Skeletal muscle tissue (tissue), 4 donors: Measurements from ENCODE around the gene MUS81. TPM values are rescaled to one million over a fixed set of nuclear protein-coding genes. Genes with fewer than 3 reads are reported as not detected.

ENCODE experiments used
- H3K27ac ChIP-seq: one replicate; pipeline ENCODE4 v1.7.0; 2013; ENCODE audit warnings: mild to moderate bottlenecking, low read depth, low read length, inconsistent platforms
- H3K27me3 ChIP-seq, 3 donors: one replicate each; pipeline ENCODE4 v1.7.0; 2013; ENCODE audit warnings: low read length in 3 of 3; ENCODE audit not compliant: control insufficient read depth in 3 of 3, insufficient read depth in 3 of 3
- H3K36me3 ChIP-seq, 3 donors: one replicate each; pipeline ENCODE4 v1.7.0; 2013; ENCODE audit warnings: low read length in 3 of 3; ENCODE audit not compliant: control insufficient read depth in 3 of 3, insufficient read depth in 3 of 3
- H3K4me1 ChIP-seq, 3 donors: one replicate each; pipeline ENCODE4 v1.7.0; 2013; ENCODE audit warnings: low read length in 3 of 3, mild to moderate bottlenecking in 3 of 3; ENCODE audit not compliant: control insufficient read depth in 3 of 3, insufficient read depth in 3 of 3
- H3K4me3 ChIP-seq, 3 donors: one replicate each; pipeline ENCODE4 v1.7.0; 2013; ENCODE audit warnings: low read length in 3 of 3
- H3K9ac ChIP-seq, 3 donors: one replicate each; pipeline ENCODE4 v1.7.0; 2013; ENCODE audit warnings: low read length in 3 of 3, mild to moderate bottlenecking in 3 of 3, moderate library complexity in 2 of 3, low read depth in 1 of 3
- H3K9me3 ChIP-seq, 3 donors: one replicate each; pipeline ENCODE4 v1.7.0; 2013; ENCODE audit warnings: low read length in 3 of 3; ENCODE audit not compliant: control insufficient read depth in 3 of 3
- total RNA-seq: library from RNA; depleted of rRNA; stranded (reverse); fragments of >200 nt; gene quantifications from one replicate; pipeline ENCODE4 v1.2.3, GENCODE V29; 2014
- donor health status: Osteomylitis.

The MUS81 gene
- total RNA-seq, 1 donor from 2014 or later: 34.4 TPM

- peak overlapping the region; percentile 97 for H3K27ac ChIP-seq
- peaks cover 60 to 79% (median 63%) of the 10 kb centered on the region in 3 donors for H3K4me1 ChIP-seq
- peak overlapping the region; percentile 38 to 56 (median 56) for H3K4me3 ChIP-seq
- peaks cover 3 to 15% (median 9%) of the 10 kb centered on the region in 3 donors for H3K36me3 ChIP-seq
- peak overlapping the region; percentile 61 to 77 (median 72) for H3K9ac ChIP-seq
- no peaks in the 10 kb centered on the region for H3K9me3 ChIP-seq
- H3K27me3 ChIP-seq: peaks cover 0 to 8% (median 0%) of the 10 kb centered on the region in 3 donors
Observed at GRCh38 chr11:65915821-65916251, 55.6 kb downstream of the MUS81 start.

Other genes with a start within 250 kb of the MUS81 start
- 23.0 TPM for gene MAP3K11, start 246.2 kb upstream of the MUS81 start, total RNA-seq
- gene PCNX3, start 244.7 kb upstream of the MUS81 start, total RNA-seq: 4.7 TPM
- gene SIPA1, start 222.3 kb upstream of the MUS81 start, total RNA-seq: 15.7 TPM
- gene RELA, start 197.5 kb upstream of the MUS81 start, total RNA-seq: 13.0 TPM
- 44.9 TPM for gene KAT5, start 148.2 kb upstream of the MUS81 start, total RNA-seq
- gene RNASEH2C, start 139.6 kb upstream of the MUS81 start, total RNA-seq: 11.0 TPM
- 2.1 TPM for gene AP5B1, start 79.5 kb upstream of the MUS81 start, total RNA-seq
- gene OVOL1, start 73.4 kb upstream of the MUS81 start, total RNA-seq: not detected
- gene SNX32, start 26.5 kb upstream of the MUS81 start, total RNA-seq: under 0.01 TPM
- 275 TPM for gene CFL1, start 2.3 kb upstream of the MUS81 start, total RNA-seq
- gene EFEMP2, start 12.4 kb downstream of the MUS81 start, total RNA-seq: 35.0 TPM
- 1.0 TPM for gene CTSW, start 19.4 kb downstream of the MUS81 start, total RNA-seq
- 110 TPM for gene FIBP, start 28.0 kb downstream of the MUS81 start, total RNA-seq
- 12.0 TPM for gene CCDC85B, start 30.2 kb downstream of the MUS81 start, total RNA-seq
- gene FOSL1, start 40.0 kb downstream of the MUS81 start, total RNA-seq: not detected
- gene C11orf68, start 58.6 kb downstream of the MUS81 start, total RNA-seq: 12.5 TPM
- gene DRAP1, start 59.0 kb downstream of the MUS81 start, total RNA-seq: 71.0 TPM
- not detected for gene TSGA10IP, start 85.0 kb downstream of the MUS81 start, total RNA-seq
- 45.9 TPM for gene SART1, start 101.3 kb downstream of the MUS81 start, total RNA-seq
- 20.9 TPM for gene EIF1AD, start 141.7 kb downstream of the MUS81 start, total RNA-seq
- 26.6 TPM for gene BANF1, start 142.1 kb downstream of the MUS81 start, total RNA-seq
- gene CST6, start 151.6 kb downstream of the MUS81 start, total RNA-seq: not detected
- gene CATSPER1, start 166.0 kb downstream of the MUS81 start, total RNA-seq: not detected
- gene GAL3ST3, start 188.7 kb downstream of the MUS81 start, total RNA-seq: under 0.01 TPM
- gene SF3B2, start 191.9 kb downstream of the MUS81 start, total RNA-seq: 62.1 TPM
- gene PACS1, start 209.8 kb downstream of the MUS81 start, total RNA-seq: 13.6 TPM